Measurements from ENCODE around the gene RNU6-9. TPM values are rescaled to one million over a fixed set of nuclear protein-coding genes. Genes with fewer than 3 reads are reported as not detected.

The RNU6-9 gene
- total RNA-seq, 1 donor from 2014 or later, result not detected

- Histone ChIP-seq H3K27ac (ENCODE audit: low read depth, low read length) (no peak within 1 kb of the TSS), H4K20me1 (ENCODE audit: insufficient read depth, low read length) (no peaks in the 10 kb centered on the region), H3K9me3 (ENCODE audit: insufficient read depth, low read depth, low read length) (no peaks in the 10 kb centered on the region), H3K27me3 (ENCODE audit: insufficient read depth, low read length) (peaks cover 29% of the 10 kb centered on the region), H3K36me3 (ENCODE audit: insufficient read depth, low read length) (no peaks in the 10 kb centered on the region), H3K4me2 (ENCODE audit: low read length) (peak within 1 kb of the TSS; percentile 50), H3K4me1 (ENCODE audit: insufficient read depth, low read length) (peaks cover 10% of the 10 kb centered on the region), H3K79me2 (ENCODE audit: insufficient read depth, low read length) (no peaks in the 10 kb centered on the region), H3K9ac (ENCODE audit: low read length) (no peak within 1 kb of the TSS), H2AFZ (ENCODE audit: low read depth, low read length) (peak within 1 kb of the TSS; percentile 10), H3K4me3 (ENCODE audit: insufficient read depth, low read depth, low read length) (peak within 1 kb of the TSS; percentile 1)
- H3K36me3 Mint-ChIP-seq (ENCODE audit: low read depth, unreplicated experiment), result no peaks in the 10 kb centered on the region
- no peak within 1 kb of the TSS for H3K4me3 Mint-ChIP-seq (ENCODE audit: unreplicated experiment)
- no peak for FAIRE-seq
- no peak for DNase-seq (ENCODE audit: low read depth)
- H3K9me3 Mint-ChIP-seq (ENCODE audit: unreplicated experiment), result peaks cover 2% of the 10 kb centered on the region
- no peak within 1 kb of the TSS for H3K27ac Mint-ChIP-seq (ENCODE audit: unreplicated experiment)
- peak; percentile 100 for TF ChIP-seq EZH2 (IDR thresholded peaks at IDR 0.05; ENCODE audit: insufficient read depth, low read length)
- peak; percentile 6 for TF ChIP-seq CTCF (IDR thresholded peaks at IDR 0.05; ENCODE audit: insufficient read depth, low read depth, low read length)
- peaks cover 12% of the 10 kb centered on the region for H3K27me3 Mint-ChIP-seq (ENCODE audit: low read depth, unreplicated experiment)
- H3K4me1 Mint-ChIP-seq (ENCODE audit: low read depth, unreplicated experiment), result no peaks in the 10 kb centered on the region
These were observed 24.3 kb downstream of the RNU6-9 start, which contains the start of gene KISS1R for GRCh38 chr19:917323-918151. KISS1R (plus strand) TSS chr19:917333; CDS start chr19:917503, 170 bp downstream.

GRCh38 chr19:918152-918437 lies 24.8 kb downstream of the RNU6-9 start:
- DNase-seq (ENCODE audit: low read depth) (no peak), FAIRE-seq (no peak)
- H3K27me3 ChIP-seq (ENCODE audit: insufficient read depth, low read length), result peaks cover 29% of the 10 kb centered on the region
- no peaks in the 10 kb centered on the region for H3K4me1 Mint-ChIP-seq (ENCODE audit: low read depth, unreplicated experiment)
- H3K36me3 Mint-ChIP-seq (ENCODE audit: low read depth, unreplicated experiment), result no peaks in the 10 kb centered on the region
- H3K9me3 ChIP-seq (ENCODE audit: insufficient read depth, low read depth, low read length), result no peaks in the 10 kb centered on the region
- H3K79me2 ChIP-seq (ENCODE audit: insufficient read depth, low read length), result no peaks in the 10 kb centered on the region
- peaks cover 10% of the 10 kb centered on the region for H3K4me1 ChIP-seq (ENCODE audit: insufficient read depth, low read length)
- H3K9me3 Mint-ChIP-seq (ENCODE audit: unreplicated experiment), result peaks cover 2% of the 10 kb centered on the region
- peaks cover 12% of the 10 kb centered on the region for H3K27me3 Mint-ChIP-seq (ENCODE audit: low read depth, unreplicated experiment)
- H3K4me3 ChIP-seq (ENCODE audit: insufficient read depth, low read depth, low read length), result no peak overlapping the region
- H3K27ac Mint-ChIP-seq (ENCODE audit: unreplicated experiment), result no peak overlapping the region
- no peaks in the 10 kb centered on the region for H3K36me3 ChIP-seq (ENCODE audit: insufficient read depth, low read length)
- H3K4me3 Mint-ChIP-seq (ENCODE audit: unreplicated experiment), result no peak overlapping the region
- no peak overlapping the region for H3K4me2 ChIP-seq (ENCODE audit: low read length)
- peak; percentile 26 for TF ChIP-seq EZH2 (IDR thresholded peaks at IDR 0.05; ENCODE audit: insufficient read depth, low read length)
- TF ChIP-seq CTCF (IDR thresholded peaks at IDR 0.05; ENCODE audit: insufficient read depth, low read depth, low read length), result no peak
- H4K20me1 ChIP-seq (ENCODE audit: insufficient read depth, low read length), result no peaks in the 10 kb centered on the region
- H3K27ac ChIP-seq (ENCODE audit: low read depth, low read length), result no peak overlapping the region
- no peak overlapping the region for H2AFZ ChIP-seq (ENCODE audit: low read depth, low read length)
- H3K9ac ChIP-seq (ENCODE audit: low read length), result no peak overlapping the region
